Prostate gland (tissue), 2 donors: ENCODE data around the gene OTOP2. TPM values are rescaled to one million over a fixed set of nuclear protein-coding genes. Genes with fewer than 3 reads are reported as not detected.

Source experiments
- DNase-seq: peaks from one replicate; pipeline ENCODE4 v3.0.0-alpha.2; 2019; ENCODE audit warnings: low spot score
- H3K27ac ChIP-seq, 2 donors: fragments of 200-600 bp; sonication (generic); 2 replicates each; pipeline ENCODE4 v1.5.1; 2017 to 2019
- H3K27me3 ChIP-seq: fragments of 200-600 bp; sonication (generic); replicated peaks from 2 replicates; pipeline ENCODE4 v1.5.1; 2019; ENCODE audit not compliant: insufficient read depth
- H3K36me3 ChIP-seq, 2 donors: fragments of 200-600 bp; sonication (generic); 1 replicate in 1 of 2; 2 replicates in 1 of 2; pipeline versions ENCODE4 v1.5.1 to v1.8.1; 2017 to 2019
- H3K4me1 ChIP-seq: fragments of 200-600 bp; sonication (generic); replicated peaks from 2 replicates; pipeline ENCODE4 v1.5.1; 2019
- H3K4me3 ChIP-seq, 2 donors: fragments of 200-600 bp; sonication (generic); 2 replicates each; pipeline ENCODE4 v1.5.1; 2017 to 2019
- H3K9me3 ChIP-seq: fragments of 200-600 bp; sonication (generic); 2 replicates; pipeline ENCODE4 v1.5.1; 2017
- POLR2A ChIP-seq: fragments of 450-650 bp; IDR thresholded peaks from one replicate; pipeline ENCODE4 v1.6.1; 2016; ENCODE audit warnings: antibody characterized with exemption, mild to moderate bottlenecking
- POLR2AphosphoS5 ChIP-seq: sonication (generic); formaldehyde crosslinking; IDR thresholded peaks from one replicate; pipeline ENCODE4 v1.6.1; 2017; ENCODE audit warnings: antibody characterized with exemption
- WGBS: methylation state at CpG from one replicate; pipeline ENCODE4 v1.1.5; 2018; 5-methylcytosine and 5-hydroxymethylcytosine counted together
- intact Hi-C: fragments of 100-400 bp; cut with DNase I; formaldehyde crosslinking; loops from one replicate; pipeline ENCODE4 v1.14.2; 2022
- total RNA-seq, 2 donors: library from RNA; depleted of rRNA; stranded (reverse); fragments of >200 nt; gene quantifications; one replicate each; pipeline ENCODE4 v1.1.0, GENCODE V29; 2016
- TF ChIP-seq, protein P1 (sequence below), 4 experiments: fragments of 200-600 bp in 2 of 4; fragments of 450-650 bp in 2 of 4; sonication (generic) in 2 of 4; IDR thresholded peaks; 1 replicate in 3 of 4; 2 replicates in 1 of 4; pipeline ENCODE4 v1.5.1; 2016 to 2019; ENCODE audit warnings: antibody characterized with exemption in 4 of 4, mild to moderate bottlenecking in 2 of 4, moderate library complexity in 2 of 4

OTOP2 gene
- total RNA-seq, 2 donors from 2014 or later: 0.85 TPM; not detected in 1

DNA sequence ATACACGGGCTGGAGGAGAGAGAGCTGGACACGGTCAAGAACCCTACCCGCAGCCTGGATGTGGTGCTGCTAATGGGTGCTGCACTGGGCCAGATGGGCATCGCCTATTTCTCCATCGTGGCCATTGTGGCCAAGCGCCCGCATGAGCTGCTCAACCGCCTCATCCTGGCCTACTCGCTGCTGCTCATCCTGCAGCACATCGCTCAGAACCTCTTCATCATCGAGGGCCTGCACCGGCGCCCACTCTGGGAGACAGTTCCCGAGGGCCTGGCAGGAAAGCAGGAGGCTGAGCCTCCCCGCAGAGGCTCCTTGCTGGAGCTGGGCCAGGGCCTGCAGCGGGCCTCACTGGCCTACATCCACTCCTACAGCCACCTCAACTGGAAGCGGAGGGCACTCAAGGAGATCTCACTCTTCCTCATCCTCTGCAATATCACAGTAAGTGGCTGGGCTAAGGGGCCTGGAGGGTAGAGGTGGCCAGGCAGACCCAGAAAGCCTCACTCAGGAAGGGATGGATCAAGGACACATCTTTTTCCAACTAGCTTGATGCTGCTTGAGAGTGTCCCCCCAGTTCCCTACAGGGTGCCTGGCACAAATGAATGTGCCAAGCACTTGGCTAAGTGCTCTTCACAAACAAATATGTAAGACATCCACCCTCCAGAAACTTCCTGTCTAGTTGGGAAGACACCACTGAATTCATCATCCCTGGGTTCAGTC, 23.1 kb downstream of the OTOP2 start:
- H3K27ac ChIP-seq: no peak overlapping the region
- TF ChIP-seq POLR2AphosphoS5 (no peak), POLR2A (no peak)
- TF ChIP-seq, protein P1, sequence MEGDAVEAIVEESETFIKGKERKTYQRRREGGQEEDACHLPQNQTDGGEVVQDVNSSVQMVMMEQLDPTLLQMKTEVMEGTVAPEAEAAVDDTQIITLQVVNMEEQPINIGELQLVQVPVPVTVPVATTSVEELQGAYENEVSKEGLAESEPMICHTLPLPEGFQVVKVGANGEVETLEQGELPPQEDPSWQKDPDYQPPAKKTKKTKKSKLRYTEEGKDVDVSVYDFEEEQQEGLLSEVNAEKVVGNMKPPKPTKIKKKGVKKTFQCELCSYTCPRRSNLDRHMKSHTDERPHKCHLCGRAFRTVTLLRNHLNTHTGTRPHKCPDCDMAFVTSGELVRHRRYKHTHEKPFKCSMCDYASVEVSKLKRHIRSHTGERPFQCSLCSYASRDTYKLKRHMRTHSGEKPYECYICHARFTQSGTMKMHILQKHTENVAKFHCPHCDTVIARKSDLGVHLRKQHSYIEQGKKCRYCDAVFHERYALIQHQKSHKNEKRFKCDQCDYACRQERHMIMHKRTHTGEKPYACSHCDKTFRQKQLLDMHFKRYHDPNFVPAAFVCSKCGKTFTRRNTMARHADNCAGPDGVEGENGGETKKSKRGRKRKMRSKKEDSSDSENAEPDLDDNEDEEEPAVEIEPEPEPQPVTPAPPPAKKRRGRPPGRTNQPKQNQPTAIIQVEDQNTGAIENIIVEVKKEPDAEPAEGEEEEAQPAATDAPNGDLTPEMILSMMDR (IDR thresholded peaks at IDR 0.05): no peak
- peaks cover 2% of the 10 kb centered on the region for H3K27me3 ChIP-seq
- no peaks in the 10 kb centered on the region for H3K4me1 ChIP-seq
- no peaks in the 10 kb centered on the region for H3K36me3 ChIP-seq
- WGBS: 93% methylated on average over 17 of the region's 17 CpGs
- intact Hi-C loops: no loop called here
- no peaks in the 10 kb centered on the region for H3K9me3 ChIP-seq
- no peak for DNase-seq
- H3K4me3 ChIP-seq: no peak overlapping the region

DNA sequence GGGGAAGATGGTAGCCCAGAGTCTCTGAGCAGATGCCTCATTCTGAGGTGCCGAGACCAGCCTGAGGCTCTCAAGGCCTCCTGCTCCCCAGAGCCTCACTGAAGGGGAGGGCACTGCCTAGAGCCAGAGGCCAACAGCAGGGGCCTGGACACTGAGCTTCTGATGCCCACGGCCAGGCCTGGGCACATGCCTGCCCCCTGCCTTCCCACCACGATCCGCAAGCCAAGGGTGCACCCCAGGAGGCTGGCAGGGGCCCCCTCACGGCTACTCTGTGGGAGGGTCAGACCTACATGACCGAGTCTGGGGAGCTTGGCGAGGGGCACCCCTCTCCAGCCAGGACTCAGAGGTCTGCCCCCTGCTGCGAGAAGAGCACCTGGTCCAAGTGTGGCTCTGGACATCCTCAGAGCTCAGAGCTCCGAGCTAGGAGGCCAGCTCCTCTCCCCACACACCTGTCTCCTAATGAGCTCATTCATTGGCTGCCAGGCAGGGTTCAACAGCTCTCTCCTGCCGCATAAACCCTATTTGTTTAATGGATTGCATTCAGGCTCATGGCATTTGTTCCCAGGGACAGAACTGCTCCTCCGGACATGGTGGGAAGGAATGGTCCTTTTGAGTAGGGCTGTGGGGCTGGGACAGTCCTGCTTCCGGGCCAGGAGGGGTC, 25.5 kb downstream of the OTOP2 start:
- no peak for DNase-seq
- Histone ChIP-seq H3K4me3 (no peak overlapping the region), H3K9me3 (no peaks in the 10 kb centered on the region), H3K36me3 (no peaks in the 10 kb centered on the region), H3K27me3 (no peaks in the 10 kb centered on the region), H3K27ac (no peak overlapping the region), H3K4me1 (no peaks in the 10 kb centered on the region)
- WGBS: 53% methylated on average over 10 of the region's 12 CpGs
- intact Hi-C loops: no loop called here
- no peak for TF ChIP-seq POLR2A
- TF ChIP-seq, protein P1 (IDR thresholded peaks at IDR 0.05): no peak
- no peak for TF ChIP-seq POLR2AphosphoS5

DNA sequence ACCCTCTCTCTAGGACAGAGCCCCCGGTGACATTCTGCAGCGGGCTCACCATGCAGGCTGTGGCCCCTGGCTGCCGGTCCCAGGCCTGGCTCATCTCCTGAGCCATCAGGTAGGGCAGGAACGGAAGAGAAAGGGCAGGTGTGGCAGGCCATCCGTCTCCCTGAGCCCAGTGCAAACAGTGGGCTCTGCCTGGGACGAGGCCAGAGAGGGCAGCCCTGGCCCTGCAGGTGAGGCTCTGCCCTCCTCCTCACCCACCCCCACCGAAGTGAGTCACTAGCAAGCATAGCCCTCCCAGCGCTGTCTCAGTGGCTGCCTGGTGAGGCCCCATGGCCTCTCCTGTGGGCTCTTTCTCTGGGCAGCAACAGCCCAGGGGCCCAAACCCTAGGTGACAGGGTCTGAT, 26.1 kb downstream of the OTOP2 start:
- WGBS: 35% methylated on average over 8 of the region's 8 CpGs
- H3K9me3 ChIP-seq: no peaks in the 10 kb centered on the region
- no peak overlapping the region for H3K27ac ChIP-seq
- no peak for DNase-seq
- TF ChIP-seq, protein P1 (IDR thresholded peaks at IDR 0.05): no peak
- TF ChIP-seq POLR2AphosphoS5 (no peak), POLR2A (no peak)
- no peaks in the 10 kb centered on the region for H3K27me3 ChIP-seq
- intact Hi-C loops: no loop called here
- H3K36me3 ChIP-seq: no peaks in the 10 kb centered on the region
- H3K4me3 ChIP-seq: no peak overlapping the region
- H3K4me1 ChIP-seq: no peaks in the 10 kb centered on the region

DNA sequence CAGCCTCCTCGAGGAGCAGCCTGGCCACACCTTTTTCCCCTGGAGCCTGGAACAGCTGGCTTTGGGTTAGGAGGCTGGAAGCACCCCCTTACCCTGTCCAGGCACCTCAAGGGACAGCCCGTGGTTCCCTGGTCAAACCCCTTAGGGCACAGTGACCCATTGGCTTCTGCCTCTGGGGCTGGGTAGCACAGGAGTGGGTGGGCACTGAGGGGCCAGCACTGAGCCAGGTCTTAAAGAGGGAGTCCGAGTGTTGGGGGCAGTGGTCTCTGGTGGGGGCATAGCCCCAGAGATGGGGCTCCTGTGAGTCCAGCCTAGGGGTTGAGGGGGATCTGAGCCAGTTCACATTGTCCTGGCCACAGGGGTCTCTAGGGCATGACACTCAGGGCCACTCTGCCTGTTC, 27.0 kb downstream of the OTOP2 start:
- H3K4me3 ChIP-seq: no peak overlapping the region
- no peaks in the 10 kb centered on the region for H3K36me3 ChIP-seq
- TF ChIP-seq, protein P1 (IDR thresholded peaks at IDR 0.05): no peak
- no peak for TF ChIP-seq POLR2A
- no peak for TF ChIP-seq POLR2AphosphoS5
- no peak overlapping the region for H3K27ac ChIP-seq
- intact Hi-C loops: no loop called here
- WGBS: 69% methylated on average over 3 of the region's 3 CpGs
- no peaks in the 10 kb centered on the region for H3K9me3 ChIP-seq
- no peak for DNase-seq
- H3K27me3 ChIP-seq: no peaks in the 10 kb centered on the region
- H3K4me1 ChIP-seq: no peaks in the 10 kb centered on the region
